Fibroblast of mammary gland (primary cell): ENCODE data around the gene ADNP2.

Experiments used
- DNase-seq: peaks from one replicate; pipeline ENCODE4 v3.0.0-alpha.2; 2010; ENCODE audit warnings: low read depth
- H3K4me3 ChIP-seq: 2 replicates; pipeline ENCODE4 v1.5.1; 2011; ENCODE audit warnings: low read depth, mild to moderate bottlenecking, low read length, moderate library complexity; ENCODE audit not compliant: control insufficient read depth
- CTCF ChIP-seq: conservative IDR thresholded peaks from 2 replicates; pipeline ENCODE4 v1.5.1; 2011; ENCODE audit warnings: low read depth, low read length, inconsistent platforms; ENCODE audit not compliant: control insufficient read depth, insufficient read depth

ADNP2 gene

GRCh38 chr18:80115035-80115434 lies 6.0 kb downstream of the ADNP2 start:
- H3K4me3 ChIP-seq = no peak overlapping the region
- TF ChIP-seq CTCF = no peak
- no peak for DNase-seq

GRCh38 chr18:80119111-80119510 lies 10.0 kb downstream of the ADNP2 start:
- TF ChIP-seq CTCF = no peak
- H3K4me3 ChIP-seq = no peak overlapping the region
- no peak for DNase-seq

GRCh38 chr18:80120932-80121331 lies 11.9 kb downstream of the ADNP2 start:
- no peak for TF ChIP-seq CTCF

GRCh38 chr18:80124131-80124530 lies 15.1 kb downstream of the ADNP2 start:
- no peak for DNase-seq
- no peak for TF ChIP-seq CTCF
- H3K4me3 ChIP-seq = no peak overlapping the region

More at GRCh38 chr18:80120932-80121331, 11.9 kb downstream of the ADNP2 start:
- DNase-seq = no peak
- H3K4me3 ChIP-seq = no peak overlapping the region

GRCh38 chr18:80126797-80127196 lies 17.7 kb downstream of the ADNP2 start:
- no peak overlapping the region for H3K4me3 ChIP-seq
- DNase-seq = no peak
- TF ChIP-seq CTCF = no peak

- DNase-seq = no peak
- TF ChIP-seq CTCF = no peak
- no peak overlapping the region for H3K4me3 ChIP-seq
These were observed 18.6 kb downstream of the ADNP2 start for GRCh38 chr18:80127635-80128034.

GRCh38 chr18:80129672-80130367 lies 20.8 kb downstream of the ADNP2 start:
- no peak for TF ChIP-seq CTCF
- no peak for DNase-seq
- H3K4me3 ChIP-seq = no peak overlapping the region
